Epithelial cell of umbilical artery (primary cell): ENCODE data around the gene TAF9B. TPM values are rescaled to one million over a fixed set of nuclear protein-coding genes. Genes with fewer than 3 reads are reported as not detected.

Source experiments
- total RNA-seq: library from RNA; depleted of rRNA; stranded (reverse); fragments of >200 nt; gene quantifications from 2 replicates; pipeline ENCODE4 v1.2.3, GENCODE V29; 2014

Gene TAF9B, protein sequence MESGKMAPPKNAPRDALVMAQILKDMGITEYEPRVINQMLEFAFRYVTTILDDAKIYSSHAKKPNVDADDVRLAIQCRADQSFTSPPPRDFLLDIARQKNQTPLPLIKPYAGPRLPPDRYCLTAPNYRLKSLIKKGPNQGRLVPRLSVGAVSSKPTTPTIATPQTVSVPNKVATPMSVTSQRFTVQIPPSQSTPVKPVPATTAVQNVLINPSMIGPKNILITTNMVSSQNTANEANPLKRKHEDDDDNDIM
- total RNA-seq = 19.5 and 21.3 TPM in 2 replicates

DNA sequence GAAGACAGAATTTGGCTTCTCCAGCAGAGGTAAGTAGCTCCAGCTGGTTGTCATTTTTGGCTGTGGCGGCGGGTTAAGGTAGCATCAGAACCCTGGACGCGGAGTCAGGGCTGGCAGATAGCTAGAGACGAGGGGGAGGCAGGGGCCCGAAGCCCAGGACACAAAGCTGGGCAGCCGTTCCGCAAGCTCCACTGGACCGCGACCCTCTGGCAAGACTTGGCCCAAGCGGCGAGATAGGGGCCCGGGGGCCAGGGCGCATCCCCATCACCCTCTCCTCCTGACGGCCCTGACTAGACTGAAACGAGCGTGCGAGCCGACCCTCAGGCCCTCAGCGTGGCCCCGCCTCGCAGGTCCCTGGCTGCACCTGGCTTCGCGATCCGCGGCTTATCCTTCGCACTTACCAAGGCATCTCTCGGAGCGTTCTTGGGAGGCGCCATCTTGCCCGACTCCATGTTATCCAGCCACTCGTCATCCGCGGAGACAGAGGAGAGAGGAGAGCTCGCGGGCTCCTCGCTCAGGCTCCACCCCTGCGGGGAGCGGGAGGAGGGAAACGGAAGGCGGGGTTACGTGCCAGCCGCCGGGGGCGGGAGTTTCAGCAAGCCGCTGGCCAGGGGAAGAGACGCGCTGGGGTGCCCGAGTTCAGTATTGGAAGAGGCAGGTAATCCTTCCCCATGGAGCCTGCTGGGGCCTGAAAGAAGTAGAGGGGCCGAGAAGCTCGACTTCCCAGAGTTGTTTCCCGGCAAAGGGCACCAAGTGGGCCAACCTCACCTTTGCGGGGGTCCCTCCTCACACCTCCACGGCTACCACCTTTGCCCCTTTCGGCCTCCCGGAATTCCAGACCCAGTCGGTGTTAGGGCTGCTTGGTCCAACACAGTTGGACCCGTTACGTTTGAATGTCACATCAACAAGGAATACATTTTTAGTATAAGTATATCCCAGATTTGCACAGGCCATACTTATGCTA is at the start of gene TAF9B:
TSS of gene TAF9B (minus strand) at position 491 of the 964 bp plus-strand sequence. CDS start at position 452, 39 bp downstream.

GRCh38 chrX:78103623-78104446 is 35.6 kb downstream of the TAF9B start, which contains the start of gene PGK1:
TSS of gene PGK1 (plus strand) at chrX:78104248. CDS start at chrX:78104341, 93 bp downstream.

Other genes with a start within 250 kb of the TAF9B start
- 105 and 119 TPM in 2 replicates for gene MAGT1, start 244.2 kb downstream of the TAF9B start, total RNA-seq
- 372 and 611 TPM in 2 replicates for gene COX7B, start 240.2 kb downstream of the TAF9B start, total RNA-seq
- 13.3 and 13.5 TPM in 2 replicates for gene ATP7A, start 229.0 kb downstream of the TAF9B start, total RNA-seq
- gene PGAM4, start 170.0 kb downstream of the TAF9B start, total RNA-seq = not detected in 2 replicates
- 321 and 382 TPM in 2 replicates for gene PGK1, start 35.4 kb downstream of the TAF9B start, total RNA-seq
- gene CYSLTR1, start 188.0 kb upstream of the TAF9B start, total RNA-seq = not detected in 2 replicates